MM.1S (cell line): ENCODE data around the gene CHST3.

Experiments used
- DNase-seq: peaks from one replicate; pipeline ENCODE4 v3.0.0-alpha.2; 2015
- H2AFZ ChIP-seq: fragments of 300-600 bp; sonication (generic); 2 replicates; pipeline ENCODE4 v1.6.0; 2016; ENCODE audit warnings: antibody characterized with exemption, low read length
- H3F3A ChIP-seq: fragments of 300-600 bp; sonication (generic); 2 replicates; pipeline ENCODE4 v1.6.1; 2016; ENCODE audit warnings: mild to moderate bottlenecking, antibody characterized with exemption, low read length, moderate library complexity, mixed read lengths; ENCODE audit not compliant: insufficient read depth
- H3K27ac ChIP-seq: fragments of 300-600 bp; sonication (generic); 2 replicates; pipeline ENCODE4 v1.5.1; 2016; ENCODE audit warnings: mild to moderate bottlenecking, low read length
- H3K27me3 ChIP-seq: fragments of 300-600 bp; sonication (generic); replicated peaks from 2 replicates; pipeline ENCODE4 v1.6.0; 2016; ENCODE audit warnings: low read length; ENCODE audit not compliant: insufficient read depth
- H3K36me3 ChIP-seq: fragments of 300-600 bp; sonication (generic); replicated peaks from 2 replicates; pipeline ENCODE4 v1.6.1; 2016; ENCODE audit warnings: mild to moderate bottlenecking, low read length, mixed read lengths; ENCODE audit not compliant: insufficient read depth
- H3K4me1 ChIP-seq: fragments of 300-600 bp; sonication (generic); 2 replicates; pipeline ENCODE4 v1.6.1; 2016; ENCODE audit warnings: low read length, mixed read lengths
- H3K4me2 ChIP-seq: fragments of 300-600 bp; sonication (generic); 2 replicates; pipeline ENCODE4 v1.6.0; 2016; ENCODE audit warnings: low read depth, low read length
- H3K4me3 ChIP-seq: fragments of 300-600 bp; sonication (generic); 2 replicates; pipeline ENCODE4 v1.5.1; 2016; ENCODE audit warnings: low read length, mixed read lengths
- H3K79me2 ChIP-seq: fragments of 300-600 bp; sonication (generic); 2 replicates; pipeline ENCODE4 v1.6.1; 2016; ENCODE audit warnings: mixed run types, low read length, mixed read lengths
- H3K9ac ChIP-seq: fragments of 300-600 bp; sonication (generic); 2 replicates; pipeline ENCODE4 v1.6.1; 2016; ENCODE audit warnings: low read length, mixed read lengths
- H3K9me2 ChIP-seq: fragments of 300-600 bp; sonication (generic); replicated peaks from 2 replicates; pipeline ENCODE4 v1.6.1; 2016; ENCODE audit warnings: mild to moderate bottlenecking, low read length, mixed read lengths; ENCODE audit not compliant: insufficient read depth
- H3K9me3 ChIP-seq: fragments of 300-600 bp; sonication (generic); replicated peaks from 2 replicates; pipeline ENCODE4 v1.6.1; 2016; ENCODE audit warnings: mild to moderate bottlenecking, low read length, mixed read lengths; ENCODE audit not compliant: insufficient read depth
- H4K20me1 ChIP-seq: fragments of 300-600 bp; sonication (generic); 2 replicates; pipeline ENCODE4 v1.6.1; 2016; ENCODE audit warnings: mild to moderate bottlenecking, low read length, moderate library complexity, mixed read lengths; ENCODE audit not compliant: insufficient read depth
- EZH2 ChIP-seq: fragments of 300-600 bp; sonication (generic); optimal IDR thresholded peaks from 2 replicates; pipeline ENCODE3; 2017; ENCODE audit warnings: low read depth, mild to moderate bottlenecking, antibody characterized with exemption, low read length, mixed read lengths
- EZH2phosphoT487 ChIP-seq: fragments of 300-600 bp; sonication (generic); IDR thresholded peaks from 2 replicates; pipeline ENCODE4 v1.6.1; 2018; ENCODE audit warnings: antibody characterized with exemption, low read length
- TF ChIP-seq, protein P1 (sequence below): fragments of 300-600 bp; sonication (generic); IDR thresholded peaks from 2 replicates; pipeline ENCODE4 v1.5.1; 2016; ENCODE audit warnings: antibody characterized with exemption, low read length, mixed read lengths

CHST3 gene

DNA sequence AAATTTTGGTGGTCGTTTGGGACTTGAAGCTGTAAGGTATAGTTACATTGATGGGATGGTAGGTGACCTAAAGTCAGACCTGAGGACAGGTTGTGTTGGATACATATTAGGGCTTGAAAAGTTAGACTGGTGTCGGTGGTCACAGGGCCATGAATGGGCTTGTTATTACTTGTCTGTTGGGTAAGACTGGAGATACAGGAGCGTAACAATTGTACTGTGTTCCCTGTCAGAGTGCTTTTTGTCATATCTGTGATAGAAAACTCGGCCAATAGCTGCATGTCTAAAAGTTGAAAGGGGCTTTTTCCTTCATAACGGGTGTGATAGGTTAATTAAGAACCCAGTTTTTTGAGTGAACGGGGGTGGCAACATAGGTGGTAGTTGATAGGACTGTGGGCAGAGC, 13.5 kb upstream of the CHST3 start:
- TF ChIP-seq, protein P1, sequence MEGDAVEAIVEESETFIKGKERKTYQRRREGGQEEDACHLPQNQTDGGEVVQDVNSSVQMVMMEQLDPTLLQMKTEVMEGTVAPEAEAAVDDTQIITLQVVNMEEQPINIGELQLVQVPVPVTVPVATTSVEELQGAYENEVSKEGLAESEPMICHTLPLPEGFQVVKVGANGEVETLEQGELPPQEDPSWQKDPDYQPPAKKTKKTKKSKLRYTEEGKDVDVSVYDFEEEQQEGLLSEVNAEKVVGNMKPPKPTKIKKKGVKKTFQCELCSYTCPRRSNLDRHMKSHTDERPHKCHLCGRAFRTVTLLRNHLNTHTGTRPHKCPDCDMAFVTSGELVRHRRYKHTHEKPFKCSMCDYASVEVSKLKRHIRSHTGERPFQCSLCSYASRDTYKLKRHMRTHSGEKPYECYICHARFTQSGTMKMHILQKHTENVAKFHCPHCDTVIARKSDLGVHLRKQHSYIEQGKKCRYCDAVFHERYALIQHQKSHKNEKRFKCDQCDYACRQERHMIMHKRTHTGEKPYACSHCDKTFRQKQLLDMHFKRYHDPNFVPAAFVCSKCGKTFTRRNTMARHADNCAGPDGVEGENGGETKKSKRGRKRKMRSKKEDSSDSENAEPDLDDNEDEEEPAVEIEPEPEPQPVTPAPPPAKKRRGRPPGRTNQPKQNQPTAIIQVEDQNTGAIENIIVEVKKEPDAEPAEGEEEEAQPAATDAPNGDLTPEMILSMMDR: no peak
- TF ChIP-seq EZH2: no peak
- TF ChIP-seq EZH2phosphoT487: no peak
- no peaks in the 10 kb centered on the region for H3F3A ChIP-seq
- no peak overlapping the region for H3K4me2 ChIP-seq
- H3K79me2 ChIP-seq: no peaks in the 10 kb centered on the region
- H3K4me1 ChIP-seq: no peaks in the 10 kb centered on the region
- no peak overlapping the region for H3K4me3 ChIP-seq
- H3K9me3 ChIP-seq: no peaks in the 10 kb centered on the region
- no peaks in the 10 kb centered on the region for H4K20me1 ChIP-seq
- no peak overlapping the region for H2AFZ ChIP-seq
- no peak for DNase-seq
- no peak overlapping the region for H3K9ac ChIP-seq
- H3K9me2 ChIP-seq: no peaks in the 10 kb centered on the region
- H3K27me3 ChIP-seq: no peaks in the 10 kb centered on the region
- H3K36me3 ChIP-seq: no peaks in the 10 kb centered on the region
- no peak overlapping the region for H3K27ac ChIP-seq

DNA sequence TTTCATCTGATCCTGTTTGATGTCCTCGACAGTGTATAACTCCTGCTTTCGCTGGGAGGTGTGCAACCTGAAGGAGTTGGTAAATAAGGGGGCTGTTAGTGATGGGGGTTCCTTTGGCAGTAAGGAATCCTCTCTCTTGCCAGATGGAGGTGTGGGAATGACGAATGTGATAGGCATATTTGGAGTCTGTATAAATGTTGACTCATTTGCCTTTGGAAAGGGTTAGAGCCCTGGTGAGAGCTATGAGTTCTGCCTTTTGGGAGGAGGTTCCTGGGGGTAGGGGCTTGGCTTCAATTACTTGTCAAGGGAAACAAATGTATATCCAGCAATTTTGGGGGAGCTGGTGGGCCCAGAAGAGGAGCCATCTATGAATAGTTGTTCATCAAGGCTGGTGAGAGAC, 11.4 kb upstream of the CHST3 start:
- DNase-seq: no peak
- no peak overlapping the region for H3K9ac ChIP-seq
- H3K27me3 ChIP-seq: no peaks in the 10 kb centered on the region
- H3K9me3 ChIP-seq: no peaks in the 10 kb centered on the region
- H3K4me2 ChIP-seq: no peak overlapping the region
- no peaks in the 10 kb centered on the region for H3K79me2 ChIP-seq
- H4K20me1 ChIP-seq: no peaks in the 10 kb centered on the region
- H3K9me2 ChIP-seq: no peaks in the 10 kb centered on the region
- no peaks in the 10 kb centered on the region for H3F3A ChIP-seq
- no peak overlapping the region for H3K27ac ChIP-seq
- H3K4me1 ChIP-seq: no peaks in the 10 kb centered on the region
- no peaks in the 10 kb centered on the region for H3K36me3 ChIP-seq
- H2AFZ ChIP-seq: no peak overlapping the region
- TF ChIP-seq EZH2phosphoT487 (no peak), EZH2 (no peak)
- TF ChIP-seq, protein P1: no peak
- H3K4me3 ChIP-seq: no peak overlapping the region

DNA sequence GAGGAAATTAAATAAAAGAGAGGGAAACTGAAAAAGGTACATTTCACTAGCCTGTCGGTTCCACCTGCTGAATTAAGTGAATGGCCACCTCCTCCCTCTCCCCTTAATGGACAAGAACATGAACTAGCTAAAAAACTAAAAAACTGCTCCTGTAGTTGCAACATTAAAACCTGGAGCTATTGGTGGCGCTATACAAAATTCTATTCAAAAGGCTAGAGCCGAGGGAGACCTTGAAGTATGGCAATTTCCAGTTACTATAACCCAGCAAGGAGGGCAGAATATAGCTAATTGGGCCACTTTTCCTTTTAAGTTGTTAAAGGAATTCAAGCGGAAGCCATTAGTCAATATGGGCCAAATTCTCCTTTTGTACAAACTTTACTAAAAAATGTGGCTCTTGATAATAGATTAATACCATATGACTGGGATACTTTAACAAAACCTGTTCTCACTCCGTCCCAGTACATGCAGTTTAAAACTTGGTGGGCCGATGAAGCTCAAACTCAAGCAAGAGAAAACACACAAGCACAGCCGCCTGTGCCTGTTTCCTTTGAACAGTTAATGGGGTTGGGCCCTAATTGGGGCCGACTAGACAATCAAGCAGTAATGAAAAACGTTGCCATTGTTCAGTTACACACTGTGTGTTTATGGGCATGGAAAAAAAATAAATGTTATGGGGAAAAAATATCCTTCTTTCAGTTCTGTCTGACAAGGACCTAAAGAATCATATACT, 6.5 kb upstream of the CHST3 start:
- Histone ChIP-seq H3K36me3 (no peaks in the 10 kb centered on the region), H3K27ac (no peak overlapping the region), H3F3A (no peaks in the 10 kb centered on the region), H4K20me1 (no peaks in the 10 kb centered on the region), H3K9me3 (no peaks in the 10 kb centered on the region), H3K27me3 (peaks cover 4% of the 10 kb centered on the region; the same call in 1 of the 2 replicates), H3K4me3 (no peak overlapping the region), H2AFZ (no peak overlapping the region), H3K4me2 (no peak overlapping the region), H3K9ac (no peak overlapping the region), H3K4me1 (no peaks in the 10 kb centered on the region), H3K9me2 (no peaks in the 10 kb centered on the region), H3K79me2 (no peaks in the 10 kb centered on the region)
- TF ChIP-seq EZH2 (no peak), EZH2phosphoT487 (no peak)
- TF ChIP-seq, protein P1: no peak
- no peak for DNase-seq
